SK-N-SH treated with all-trans-retinoic acid at 6 μM for 48 hours (cell line): ENCODE data around the gene LAMB3.
"Not testable (repeated sequence)": the region's sequence is repeated elsewhere in the genome, so short reads cannot be mapped to it uniquely, and the experiment has no call there.

Experiments used
- ATAC-seq: fragments of 200-7000 bp; cut with Tn5 transposase; 3 replicates; pipeline ENCODE4 v1.9.1; 2020; ENCODE audit warnings: mild to moderate bottlenecking, moderate library complexity
- ARNTL ChIP-seq: fragments of 450-650 bp; formaldehyde crosslinking; IDR thresholded peaks from 2 replicates; pipeline ENCODE4 v1.5.0; 2020; ENCODE audit warnings: low read depth, mild to moderate bottlenecking, moderate library complexity, borderline replicate concordance
- BACH2 ChIP-seq: fragments of 250-450 bp; sonication (Bioruptor Pico); IDR thresholded peaks from 2 replicates; pipeline ENCODE4 v1.9.0; 2021; ENCODE audit warnings: mild to moderate bottlenecking, borderline replicate concordance
- CSDC2 ChIP-seq: fragments of 250-450 bp; sonication (Bioruptor Pico); IDR thresholded peaks from 2 replicates; pipeline ENCODE4 v1.5.0; 2020; ENCODE audit warnings: mild to moderate bottlenecking, moderate library complexity
- ISL1 ChIP-seq: fragments of 250-450 bp; sonication (Bioruptor Pico); IDR thresholded peaks from 2 replicates; pipeline ENCODE4 v2.1.2; 2022; ENCODE audit warnings: mild to moderate bottlenecking, moderate library complexity
- OSR1 ChIP-seq: fragments of 250-450 bp; sonication (Bioruptor Pico); IDR thresholded peaks from 2 replicates; pipeline ENCODE4 v1.8.0; 2022; ENCODE audit warnings: moderate library complexity, mild to moderate bottlenecking, inconsistent platforms
- PPARA ChIP-seq: fragments of 250-450 bp; sonication (Bioruptor Pico); IDR thresholded peaks from 2 replicates; pipeline ENCODE4 v1.5.0; 2020; ENCODE audit warnings: mild to moderate bottlenecking, borderline replicate concordance
- RARB ChIP-seq: fragments of 250-450 bp; sonication (Bioruptor Pico); IDR thresholded peaks from 2 replicates; pipeline ENCODE4 v1.8.0; 2021; ENCODE audit warnings: mild to moderate bottlenecking, moderate library complexity
- SNAI2 ChIP-seq: fragments of 250-450 bp; sonication (Bioruptor Pico); IDR thresholded peaks from 2 replicates; pipeline ENCODE4 v1.5.0; 2020; ENCODE audit warnings: mild to moderate bottlenecking, moderate library complexity
- TCF4 ChIP-seq: fragments of 250-450 bp; sonication (Bioruptor Pico); IDR thresholded peaks from 2 replicates; pipeline ENCODE4 v1.8.0; 2021; ENCODE audit warnings: mild to moderate bottlenecking, moderate library complexity, borderline replicate concordance
- TOX ChIP-seq: fragments of 250-450 bp; sonication (Bioruptor Pico); IDR thresholded peaks from 2 replicates; pipeline ENCODE4 v1.8.0; 2021; ENCODE audit warnings: mild to moderate bottlenecking, moderate library complexity, borderline replicate concordance
- ZC3H10 ChIP-seq: fragments of 250-450 bp; sonication (Bioruptor Pico); IDR thresholded peaks from 2 replicates; pipeline ENCODE4 v1.5.1; 2021; ENCODE audit warnings: mild to moderate bottlenecking, moderate library complexity
- ZFP3 ChIP-seq: fragments of 250-450 bp; sonication (Bioruptor Pico); IDR thresholded peaks from 2 replicates; pipeline ENCODE4 v1.5.0; 2020; ENCODE audit warnings: mild to moderate bottlenecking, moderate library complexity
- ZFP30 ChIP-seq: fragments of 450-650 bp; formaldehyde crosslinking; IDR thresholded peaks from 2 replicates; pipeline ENCODE4 v1.5.0; 2022; ENCODE audit warnings: mild to moderate bottlenecking, moderate library complexity
- ZNF565 ChIP-seq: fragments of 450-650 bp; formaldehyde crosslinking; conservative IDR thresholded peaks from 2 replicates; pipeline ENCODE4 v1.5.0; 2020; ENCODE audit warnings: low read depth, mild to moderate bottlenecking, moderate library complexity
- ZNF70 ChIP-seq: fragments of 450-650 bp; formaldehyde crosslinking; IDR thresholded peaks from 2 replicates; pipeline ENCODE4 v1.5.0; 2020; ENCODE audit warnings: mild to moderate bottlenecking, moderate library complexity
- ZNF8 ChIP-seq: fragments of 450-650 bp; formaldehyde crosslinking; IDR thresholded peaks from 2 replicates; pipeline ENCODE4 v1.5.0; 2020; ENCODE audit warnings: mild to moderate bottlenecking, moderate library complexity
- TF ChIP-seq, protein P1 (sequence below): fragments of 250-450 bp; sonication (Bioruptor Pico); IDR thresholded peaks from 2 replicates; pipeline ENCODE4 v1.8.0; 2020; ENCODE audit warnings: mild to moderate bottlenecking, moderate library complexity, borderline replicate concordance
- TF ChIP-seq, protein P2 (sequence below): fragments of 250-450 bp; sonication (Bioruptor Pico); IDR thresholded peaks from 2 replicates; pipeline ENCODE4 v1.8.0; 2021; ENCODE audit warnings: low read depth, mild to moderate bottlenecking, moderate library complexity, borderline replicate concordance
- TF ChIP-seq, protein P3 (sequence below): fragments of 250-450 bp; sonication (Bioruptor Pico); IDR thresholded peaks from 2 replicates; pipeline ENCODE4 v1.5.1; 2020; ENCODE audit warnings: low read depth, mild to moderate bottlenecking, moderate library complexity
- TF ChIP-seq, protein P4 (sequence below): fragments of 250-450 bp; sonication (Bioruptor Pico); IDR thresholded peaks from 2 replicates; pipeline ENCODE4 v1.5.1; 2021; ENCODE audit warnings: mild to moderate bottlenecking, moderate library complexity

The LAMB3 gene

DNA sequence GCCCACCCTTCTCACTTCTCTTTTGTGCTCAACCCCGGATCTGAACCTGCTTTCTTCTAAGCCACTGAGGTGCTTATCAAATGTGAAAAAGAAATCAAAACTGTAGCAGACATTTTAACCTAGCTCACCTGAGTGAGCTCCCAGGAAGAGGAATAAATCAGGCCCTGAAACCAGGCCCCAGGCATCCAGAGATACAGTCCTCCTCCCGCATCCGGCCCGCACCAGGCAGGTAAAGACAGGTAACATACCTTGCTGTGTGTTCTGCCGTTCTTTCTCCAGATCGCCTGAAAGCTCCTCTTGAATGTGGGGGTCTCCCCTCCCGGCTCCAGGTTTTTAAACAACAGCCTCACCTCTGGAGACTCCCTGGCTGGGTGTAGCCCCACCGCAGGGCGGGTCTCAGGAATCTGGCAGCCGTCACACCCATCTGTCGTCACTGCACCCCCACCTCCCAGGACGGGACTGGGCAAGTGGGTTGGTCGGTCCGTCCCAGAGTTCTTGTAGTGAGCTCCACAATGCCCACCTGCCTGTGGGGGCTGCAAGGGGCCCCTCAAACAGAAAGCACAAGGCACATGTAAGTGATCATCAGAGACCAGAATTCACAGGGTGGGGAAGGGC lies at the start of gene LAMB3:
TSS of gene LAMB3 (minus strand) at position 305 of the 615 bp plus-strand sequence. CDS start 1,481 bp downstream, outside the sequence.
- no peak for TF ChIP-seq BACH2 (CRISPR knock-in tag)
- no peak for TF ChIP-seq ZC3H10
- no peak for TF ChIP-seq OSR1 (CRISPR knock-in tag)
- no peak for TF ChIP-seq SNAI2 (CRISPR knock-in tag)
- no peak for TF ChIP-seq ZFP30 (CRISPR knock-in tag)
- TF ChIP-seq, protein P1, sequence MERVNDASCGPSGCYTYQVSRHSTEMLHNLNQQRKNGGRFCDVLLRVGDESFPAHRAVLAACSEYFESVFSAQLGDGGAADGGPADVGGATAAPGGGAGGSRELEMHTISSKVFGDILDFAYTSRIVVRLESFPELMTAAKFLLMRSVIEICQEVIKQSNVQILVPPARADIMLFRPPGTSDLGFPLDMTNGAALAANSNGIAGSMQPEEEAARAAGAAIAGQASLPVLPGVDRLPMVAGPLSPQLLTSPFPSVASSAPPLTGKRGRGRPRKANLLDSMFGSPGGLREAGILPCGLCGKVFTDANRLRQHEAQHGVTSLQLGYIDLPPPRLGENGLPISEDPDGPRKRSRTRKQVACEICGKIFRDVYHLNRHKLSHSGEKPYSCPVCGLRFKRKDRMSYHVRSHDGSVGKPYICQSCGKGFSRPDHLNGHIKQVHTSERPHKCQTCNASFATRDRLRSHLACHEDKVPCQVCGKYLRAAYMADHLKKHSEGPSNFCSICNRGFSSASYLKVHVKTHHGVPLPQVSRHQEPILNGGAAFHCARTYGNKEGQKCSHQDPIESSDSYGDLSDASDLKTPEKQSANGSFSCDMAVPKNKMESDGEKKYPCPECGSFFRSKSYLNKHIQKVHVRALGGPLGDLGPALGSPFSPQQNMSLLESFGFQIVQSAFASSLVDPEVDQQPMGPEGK (CRISPR knock-in tag), result no peak
- TF ChIP-seq TCF4 (CRISPR knock-in tag), result no peak
- TF ChIP-seq, protein P2, sequence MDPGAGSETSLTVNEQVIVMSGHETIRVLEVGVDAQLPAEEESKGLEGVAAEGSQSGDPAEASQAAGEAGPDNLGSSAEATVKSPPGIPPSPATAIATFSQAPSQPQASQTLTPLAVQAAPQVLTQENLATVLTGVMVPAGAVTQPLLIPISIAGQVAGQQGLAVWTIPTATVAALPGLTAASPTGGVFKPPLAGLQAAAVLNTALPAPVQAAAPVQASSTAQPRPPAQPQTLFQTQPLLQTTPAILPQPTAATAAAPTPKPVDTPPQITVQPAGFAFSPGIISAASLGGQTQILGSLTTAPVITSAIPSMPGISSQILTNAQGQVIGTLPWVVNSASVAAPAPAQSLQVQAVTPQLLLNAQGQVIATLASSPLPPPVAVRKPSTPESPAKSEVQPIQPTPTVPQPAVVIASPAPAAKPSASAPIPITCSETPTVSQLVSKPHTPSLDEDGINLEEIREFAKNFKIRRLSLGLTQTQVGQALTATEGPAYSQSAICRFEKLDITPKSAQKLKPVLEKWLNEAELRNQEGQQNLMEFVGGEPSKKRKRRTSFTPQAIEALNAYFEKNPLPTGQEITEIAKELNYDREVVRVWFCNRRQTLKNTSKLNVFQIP (CRISPR knock-in tag), result no peak
- TF ChIP-seq, protein P3, sequence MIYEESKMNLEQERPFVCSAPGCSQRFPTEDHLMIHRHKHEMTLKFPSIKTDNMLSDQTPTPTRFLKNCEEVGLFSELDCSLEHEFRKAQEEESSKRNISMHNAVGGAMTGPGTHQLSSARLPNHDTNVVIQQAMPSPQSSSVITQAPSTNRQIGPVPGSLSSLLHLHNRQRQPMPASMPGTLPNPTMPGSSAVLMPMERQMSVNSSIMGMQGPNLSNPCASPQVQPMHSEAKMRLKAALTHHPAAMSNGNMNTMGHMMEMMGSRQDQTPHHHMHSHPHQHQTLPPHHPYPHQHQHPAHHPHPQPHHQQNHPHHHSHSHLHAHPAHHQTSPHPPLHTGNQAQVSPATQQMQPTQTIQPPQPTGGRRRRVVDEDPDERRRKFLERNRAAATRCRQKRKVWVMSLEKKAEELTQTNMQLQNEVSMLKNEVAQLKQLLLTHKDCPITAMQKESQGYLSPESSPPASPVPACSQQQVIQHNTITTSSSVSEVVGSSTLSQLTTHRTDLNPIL (CRISPR knock-in tag), result no peak
- TF ChIP-seq, protein P4, sequence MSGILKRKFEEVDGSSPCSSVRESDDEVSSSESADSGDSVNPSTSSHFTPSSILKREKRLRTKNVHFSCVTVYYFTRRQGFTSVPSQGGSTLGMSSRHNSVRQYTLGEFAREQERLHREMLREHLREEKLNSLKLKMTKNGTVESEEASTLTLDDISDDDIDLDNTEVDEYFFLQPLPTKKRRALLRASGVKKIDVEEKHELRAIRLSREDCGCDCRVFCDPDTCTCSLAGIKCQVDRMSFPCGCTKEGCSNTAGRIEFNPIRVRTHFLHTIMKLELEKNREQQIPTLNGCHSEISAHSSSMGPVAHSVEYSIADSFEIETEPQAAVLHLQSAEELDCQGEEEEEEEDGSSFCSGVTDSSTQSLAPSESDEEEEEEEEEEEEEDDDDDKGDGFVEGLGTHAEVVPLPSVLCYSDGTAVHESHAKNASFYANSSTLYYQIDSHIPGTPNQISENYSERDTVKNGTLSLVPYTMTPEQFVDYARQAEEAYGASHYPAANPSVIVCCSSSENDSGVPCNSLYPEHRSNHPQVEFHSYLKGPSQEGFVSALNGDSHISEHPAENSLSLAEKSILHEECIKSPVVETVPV (CRISPR knock-in tag), result no peak
- TF ChIP-seq CSDC2, result no peak
- TF ChIP-seq ZNF565 (CRISPR knock-in tag), result no peak
- TF ChIP-seq TOX, result no peak
- TF ChIP-seq, all 23 proteins: peak for 0

DNA sequence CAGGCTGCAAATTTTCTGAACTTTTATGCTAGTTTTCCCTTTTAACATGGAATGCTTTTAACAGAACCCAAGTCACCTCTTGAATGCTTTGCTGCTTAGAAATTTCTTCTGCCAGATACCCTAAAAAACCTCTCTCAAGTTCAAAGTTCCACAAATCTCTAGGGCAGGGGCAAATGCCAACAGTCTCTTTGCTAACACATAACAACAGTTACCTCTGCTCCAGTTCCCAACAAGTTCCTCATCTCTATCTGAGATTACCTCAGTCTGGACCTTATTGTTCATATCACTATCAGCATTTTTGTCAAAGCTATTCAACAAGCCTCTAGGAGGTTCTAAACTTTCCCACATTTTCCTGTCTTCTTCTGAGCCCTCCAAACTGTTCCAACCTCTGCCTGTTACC lies 48.5 kb upstream of the LAMB3 start:
- ATAC-seq, result not testable (repeated sequence)

More for the DNA sequence above, at the start of gene LAMB3:
- ATAC-seq, result no peak

DNA sequence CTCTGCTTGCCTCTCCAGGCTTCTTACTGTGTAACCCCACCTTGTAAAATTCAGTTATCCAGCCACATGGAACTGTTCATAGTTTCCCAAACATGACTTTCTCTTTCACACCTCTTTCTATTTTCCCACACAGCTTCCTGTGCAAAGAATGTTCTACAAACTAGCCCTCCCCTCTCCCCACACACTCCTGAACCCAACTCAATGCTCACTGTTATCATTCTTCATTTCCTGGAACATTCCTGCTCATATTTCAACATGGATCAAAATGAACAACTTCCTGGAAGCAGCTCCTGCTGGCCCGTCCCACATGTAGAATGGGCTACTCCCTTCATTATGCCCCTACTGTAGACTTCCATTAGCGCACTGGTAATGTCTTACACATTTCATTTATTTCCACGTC lies 44.9 kb upstream of the LAMB3 start:
- TF ChIP-seq, protein P4 (CRISPR knock-in tag), result no peak
- TF ChIP-seq ISL1 (CRISPR knock-in tag) (no peak), ZFP30 (CRISPR knock-in tag) (no peak), ARNTL (no peak), ZNF8 (CRISPR knock-in tag) (no peak), ZFP3 (CRISPR knock-in tag) (no peak)
- no peak for ATAC-seq

DNA sequence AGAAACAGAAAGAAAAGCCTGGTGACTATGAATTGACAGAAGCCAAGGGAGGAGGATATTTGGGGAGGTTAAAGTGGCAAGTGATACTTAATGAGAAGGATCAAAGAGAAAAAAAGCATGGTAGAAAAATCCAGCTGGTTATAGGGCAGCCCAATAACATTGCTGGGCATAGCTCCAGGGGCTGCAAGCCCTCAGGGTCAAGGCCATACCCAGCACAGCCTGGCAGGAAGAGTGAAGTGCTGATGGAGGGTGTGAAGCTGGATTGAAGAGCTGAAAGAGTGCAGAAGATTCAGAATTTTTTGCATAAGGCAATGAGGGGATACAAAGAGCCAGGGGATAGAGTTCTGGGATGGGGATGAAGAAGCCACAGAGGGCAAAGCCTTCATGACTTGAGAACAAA lies 44.4 kb upstream of the LAMB3 start:
- no peak for TF ChIP-seq ZFP3 (CRISPR knock-in tag)
- no peak for TF ChIP-seq ZNF8 (CRISPR knock-in tag)
- TF ChIP-seq ZNF70 (CRISPR knock-in tag), result no peak
- no peak for TF ChIP-seq OSR1 (CRISPR knock-in tag)
- TF ChIP-seq, protein P3 (CRISPR knock-in tag), result no peak
- TF ChIP-seq RARB (CRISPR knock-in tag), result no peak
- TF ChIP-seq SNAI2 (CRISPR knock-in tag), result no peak
- no peak for TF ChIP-seq PPARA
- no peak for ATAC-seq
